Measurements from ENCODE around the gene EXOSC2. TPM values are rescaled to one million over a fixed set of nuclear protein-coding genes. Genes with fewer than 3 reads are reported as not detected.

The EXOSC2 gene
- total and polyA plus RNA-seq, 2 of the 13 experiments (the other 11 are each of a cell fraction or from before 2014, with no cell fraction given) = 27.5 to 63.8 TPM

DNA sequence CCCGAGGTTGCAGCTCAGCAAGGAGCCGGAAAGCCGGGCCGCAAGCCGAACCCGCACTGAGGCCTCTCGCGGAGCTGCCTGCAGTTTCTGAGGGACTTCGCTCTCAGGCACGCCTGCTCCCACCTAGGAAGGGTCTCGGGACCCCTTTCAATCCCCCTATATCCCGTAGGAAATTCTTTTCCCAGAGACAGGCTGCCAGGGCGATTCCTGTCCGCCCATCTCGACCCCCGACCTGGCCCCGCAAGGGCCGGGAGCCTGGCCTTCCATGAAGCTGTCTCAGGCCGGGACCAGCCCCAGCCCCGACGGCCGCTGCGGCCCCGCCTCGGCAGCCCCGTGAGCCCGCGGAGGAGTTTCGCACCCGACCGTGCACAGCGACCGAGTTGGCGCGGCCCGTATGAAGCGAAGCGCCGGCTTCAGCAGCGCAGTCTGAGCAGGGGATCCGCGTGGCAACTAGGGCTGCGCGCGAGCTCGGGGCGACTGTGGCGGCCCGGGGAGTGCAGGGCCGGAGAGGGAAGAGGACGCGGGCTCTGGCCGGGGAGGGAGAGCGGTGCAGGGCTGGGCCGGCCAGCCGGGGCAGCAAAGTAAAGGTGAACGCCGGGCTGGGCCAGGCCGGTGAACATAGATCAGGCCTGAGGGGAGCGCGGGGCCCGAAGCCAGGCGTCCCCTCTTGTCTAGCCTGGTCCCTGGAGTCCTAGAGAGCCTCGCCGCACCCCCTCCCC lies 30.2 kb upstream of the EXOSC2 start:
- H2AFZ ChIP-seq (ENCODE audit: low read length) = no peak overlapping the region

More for the DNA sequence above, 30.2 kb upstream of the EXOSC2 start:
- no peaks in the 10 kb centered on the region for H3K79me2 ChIP-seq (ENCODE audit: insufficient read depth, low read length)
- H3K27ac ChIP-seq (ENCODE audit: extremely low read length, insufficient read depth, low read length) = no peak overlapping the region
- no TSS peak for BruUV-seq (replicated peaks)
- FAIRE-seq (no peak), DNase-seq (ENCODE audit: low spot score) (no peak), ATAC-seq (peak; percentile 65)
- intact Hi-C loops (cut with micrococcal nuclease; ENCODE audit: unreplicated experiment) (no loop called here), in situ Hi-C loops (cut with HindIII; ENCODE audit: extremely low pct_ligation_motif_present, low pct_unique_long_range_greater_than_20kb) (no loop called here)
- peak overlapping the region; percentile 36 for H3K4me2 ChIP-seq (ENCODE audit: low read depth, low read length)
- H3K9me3 ChIP-seq (ENCODE audit: low read length) = no peaks in the 10 kb centered on the region
- peak overlapping the region in 1 of 3 experiments; percentile 40; a peak in 1 of 6 replicates for H3K4me3 ChIP-seq (replicated peaks in 1 of 3; ENCODE audit: insufficient read depth in 1 of 3, low read depth in 2 of 3, low read length in 3 of 3)
- TF ChIP-seq CHD2 (IDR thresholded peaks at IDR 0.05; ENCODE audit: low read depth, low read length) (no peak), EZH2 (conservative IDR thresholded peaks at IDR 0.05; ENCODE audit: low read depth, low read length) (peak; percentile 96), NPAS2 (CRISPR knock-in tag; IDR thresholded peaks at IDR 0.05; ENCODE audit: borderline replicate concordance) (no peak), ATF7-NPFF (CRISPR knock-in tag; IDR thresholded peaks at IDR 0.05; ENCODE audit: low read depth) (0 out of 2 replicates have a peak, but pooled peaks have one; percentile 34), ZNF546 (CRISPR knock-in tag; conservative IDR thresholded peaks at IDR 0.05) (no peak), MTF2 (CRISPR knock-in tag; IDR thresholded peaks at IDR 0.05; ENCODE audit: borderline replicate concordance) (0 out of 2 replicates have a peak, but pooled peaks have one; percentile 27), ZNF607 (CRISPR knock-in tag; IDR thresholded peaks at IDR 0.05; ENCODE audit: borderline replicate concordance) (no peak), ZNF777 (CRISPR knock-in tag; IDR thresholded peaks at IDR 0.05) (peak; percentile 96), EED (CRISPR knock-in tag; IDR thresholded peaks at IDR 0.05) (0 out of 2 replicates have a peak, but pooled peaks have one; percentile 62), BCL6 (CRISPR knock-in tag; IDR thresholded peaks at IDR 0.05) (peak; percentile 42; the same call in 1 of the 2 replicates), HES4 (CRISPR knock-in tag; IDR thresholded peaks at IDR 0.05; ENCODE audit: borderline replicate concordance) (0 out of 2 replicates have a peak, but pooled peaks have one; percentile 24), ZNF350 (CRISPR knock-in tag; IDR thresholded peaks at IDR 0.05; ENCODE audit: borderline replicate concordance, low read depth) (no peak)
- TF ChIP-seq, protein P1, sequence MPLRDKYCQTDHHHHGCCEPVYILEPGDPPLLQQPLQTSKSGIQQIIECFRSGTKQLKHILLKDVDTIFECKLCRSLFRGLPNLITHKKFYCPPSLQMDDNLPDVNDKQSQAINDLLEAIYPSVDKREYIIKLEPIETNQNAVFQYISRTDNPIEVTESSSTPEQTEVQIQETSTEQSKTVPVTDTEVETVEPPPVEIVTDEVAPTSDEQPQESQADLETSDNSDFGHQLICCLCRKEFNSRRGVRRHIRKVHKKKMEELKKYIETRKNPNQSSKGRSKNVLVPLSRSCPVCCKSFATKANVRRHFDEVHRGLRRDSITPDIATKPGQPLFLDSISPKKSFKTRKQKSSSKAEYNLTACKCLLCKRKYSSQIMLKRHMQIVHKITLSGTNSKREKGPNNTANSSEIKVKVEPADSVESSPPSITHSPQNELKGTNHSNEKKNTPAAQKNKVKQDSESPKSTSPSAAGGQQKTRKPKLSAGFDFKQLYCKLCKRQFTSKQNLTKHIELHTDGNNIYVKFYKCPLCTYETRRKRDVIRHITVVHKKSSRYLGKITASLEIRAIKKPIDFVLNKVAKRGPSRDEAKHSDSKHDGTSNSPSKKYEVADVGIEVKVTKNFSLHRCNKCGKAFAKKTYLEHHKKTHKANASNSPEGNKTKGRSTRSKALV (CRISPR knock-in tag; IDR thresholded peaks at IDR 0.05) = peak; percentile 69; the same call in 1 of the 2 replicates
- TF ChIP-seq, protein P2, sequence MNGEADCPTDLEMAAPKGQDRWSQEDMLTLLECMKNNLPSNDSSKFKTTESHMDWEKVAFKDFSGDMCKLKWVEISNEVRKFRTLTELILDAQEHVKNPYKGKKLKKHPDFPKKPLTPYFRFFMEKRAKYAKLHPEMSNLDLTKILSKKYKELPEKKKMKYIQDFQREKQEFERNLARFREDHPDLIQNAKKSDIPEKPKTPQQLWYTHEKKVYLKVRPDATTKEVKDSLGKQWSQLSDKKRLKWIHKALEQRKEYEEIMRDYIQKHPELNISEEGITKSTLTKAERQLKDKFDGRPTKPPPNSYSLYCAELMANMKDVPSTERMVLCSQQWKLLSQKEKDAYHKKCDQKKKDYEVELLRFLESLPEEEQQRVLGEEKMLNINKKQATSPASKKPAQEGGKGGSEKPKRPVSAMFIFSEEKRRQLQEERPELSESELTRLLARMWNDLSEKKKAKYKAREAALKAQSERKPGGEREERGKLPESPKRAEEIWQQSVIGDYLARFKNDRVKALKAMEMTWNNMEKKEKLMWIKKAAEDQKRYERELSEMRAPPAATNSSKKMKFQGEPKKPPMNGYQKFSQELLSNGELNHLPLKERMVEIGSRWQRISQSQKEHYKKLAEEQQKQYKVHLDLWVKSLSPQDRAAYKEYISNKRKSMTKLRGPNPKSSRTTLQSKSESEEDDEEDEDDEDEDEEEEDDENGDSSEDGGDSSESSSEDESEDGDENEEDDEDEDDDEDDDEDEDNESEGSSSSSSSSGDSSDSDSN (CRISPR knock-in tag; IDR thresholded peaks at IDR 0.05) = peak; percentile 55; the same call in 1 of the 2 replicates
- TF ChIP-seq, protein P3, sequence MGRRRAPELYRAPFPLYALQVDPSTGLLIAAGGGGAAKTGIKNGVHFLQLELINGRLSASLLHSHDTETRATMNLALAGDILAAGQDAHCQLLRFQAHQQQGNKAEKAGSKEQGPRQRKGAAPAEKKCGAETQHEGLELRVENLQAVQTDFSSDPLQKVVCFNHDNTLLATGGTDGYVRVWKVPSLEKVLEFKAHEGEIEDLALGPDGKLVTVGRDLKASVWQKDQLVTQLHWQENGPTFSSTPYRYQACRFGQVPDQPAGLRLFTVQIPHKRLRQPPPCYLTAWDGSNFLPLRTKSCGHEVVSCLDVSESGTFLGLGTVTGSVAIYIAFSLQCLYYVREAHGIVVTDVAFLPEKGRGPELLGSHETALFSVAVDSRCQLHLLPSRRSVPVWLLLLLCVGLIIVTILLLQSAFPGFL (CRISPR knock-in tag; IDR thresholded peaks at IDR 0.05) = no peak
- WGBS (ENCODE audit: low lambda C conversion rate) = 19% methylated on average over 25 of the region's 65 CpGs
- H3K9ac ChIP-seq (ENCODE audit: insufficient read depth, low read depth, low read length) = no peak overlapping the region
- ChIA-PET CTCF (ENCODE audit: low intra/inter-chr PET ratio, low total read pairs) (no interaction called here), POLR2A (interaction anchor here (1.0 kb wide), 1 partner anchor 19 kb away, joined by 3 read pairs; no protein-coding TSS in a partner anchor)
- H3K36me3 ChIP-seq (replicated peaks in 1 of 2; ENCODE audit: control insufficient read depth in 1 of 2, insufficient read depth in 2 of 2, low read length in 2 of 2) = no peaks in the 10 kb centered on the region
- peaks cover 4% of the 10 kb centered on the region; the same call in 1 of the 2 replicates for H4K20me1 ChIP-seq (ENCODE audit: insufficient read depth, low read length)
- H3K27me3 ChIP-seq (ENCODE audit: control insufficient read depth in 1 of 2, insufficient read depth in 2 of 2, low read length in 2 of 2) = peaks cover 29 to 96% of the 10 kb centered on the region in 2 experiments
- peaks cover 26% of the 10 kb centered on the region for H3K4me1 ChIP-seq (ENCODE audit: insufficient read depth, low read length)
